Lower lobe of right lung (tissue), 2 donors: ENCODE results near the gene TBRG4. TPM values are rescaled to one million over a fixed set of nuclear protein-coding genes. Genes with fewer than 3 reads are reported as not detected.

Source experiments
- ATAC-seq, 2 donors: fragments of 200-7000 bp; cut with Tn5 transposase; one replicate each; pipeline ENCODE4 v1.9.1; 2020 to 2022; ENCODE audit warnings: mild to moderate bottlenecking in 2 of 2, moderate library complexity in 2 of 2
- DNase-seq: peaks from one replicate; pipeline ENCODE4 v3.0.0-alpha.2; 2020
- H3K27ac ChIP-seq: fragments of 200-600 bp; one replicate; pipeline ENCODE4 v1.8.0; 2022
- H3K27me3 ChIP-seq: fragments of 200-600 bp; one replicate; pipeline ENCODE4 v1.8.0; 2022; ENCODE audit warnings: low read depth
- H3K36me3 ChIP-seq: fragments of 200-600 bp; one replicate; pipeline ENCODE4 v1.8.0; 2022; ENCODE audit warnings: mild to moderate bottlenecking
- H3K4me1 ChIP-seq: fragments of 200-600 bp; one replicate; pipeline ENCODE4 v1.8.0; 2022
- H3K4me3 ChIP-seq: fragments of 200-600 bp; one replicate; pipeline ENCODE4 v1.8.0; 2022; ENCODE audit warnings: mild to moderate bottlenecking
- H3K9me3 ChIP-seq: fragments of 200-600 bp; one replicate; pipeline ENCODE4 v1.8.0; 2022
- intact Hi-C: fragments of 100-400 bp; cut with DNase I; formaldehyde crosslinking; loops from one replicate; pipeline ENCODE4 v1.11.0; 2022
- total RNA-seq: library from RNA; stranded (reverse); fragmentation: NEBNext Ultra II Directional; extraction: Animal tissue kit (Norgen Biotek cat#: 25700); gene quantifications from one replicate; pipeline ENCODE4 v1.2.1, GENCODE V29; 2021
- TF ChIP-seq, protein P1 (sequence below): fragments of 200-600 bp; IDR thresholded peaks from one replicate; pipeline ENCODE4 v1.8.0; 2022; ENCODE audit warnings: antibody characterized with exemption, mild to moderate bottlenecking
- donor health status: DM: no; HTN: yes; CAD: no; lungs with severe emphysema.

TBRG4 gene
- total RNA-seq, 1 donor from 2014 or later, result 54.3 TPM

DNA sequence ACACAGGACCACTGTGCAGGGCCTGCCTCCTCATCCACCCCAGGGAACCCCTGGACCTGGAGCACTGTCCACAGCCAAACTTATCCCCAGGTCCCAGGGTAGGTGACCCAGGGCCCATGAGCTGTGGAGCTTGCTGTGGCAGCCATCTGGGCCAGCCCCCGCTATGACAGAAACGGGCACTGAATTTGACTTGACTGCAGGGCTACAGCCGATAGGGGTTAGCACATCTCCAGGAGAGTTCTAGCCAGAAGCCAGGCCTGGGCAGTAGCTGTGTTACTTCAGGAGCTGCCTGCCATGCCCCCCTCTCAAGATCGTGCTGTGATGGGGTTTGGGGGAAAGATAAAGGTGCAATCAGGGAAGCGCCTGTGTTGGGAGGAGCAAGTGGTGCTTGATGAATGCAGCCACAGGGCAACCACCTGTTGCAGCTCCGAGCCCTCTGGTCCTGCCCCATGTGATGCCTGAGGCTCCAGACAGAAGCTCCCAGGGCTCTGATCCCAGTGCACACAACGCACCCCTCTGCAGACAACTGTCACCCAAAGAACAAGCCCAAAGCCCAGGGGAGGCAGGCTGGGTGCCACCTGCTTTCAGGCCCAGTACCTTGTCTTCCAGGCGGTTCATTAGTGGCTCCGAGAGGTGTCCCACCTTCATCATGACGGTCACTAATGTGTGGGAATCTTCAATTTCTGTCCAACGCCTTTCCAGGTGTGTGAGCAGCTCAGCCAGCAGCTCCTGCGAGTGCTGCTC is 6.5 kb downstream of the TBRG4 start:
- DNase-seq, result peak; percentile 31
- TF ChIP-seq, protein P1, sequence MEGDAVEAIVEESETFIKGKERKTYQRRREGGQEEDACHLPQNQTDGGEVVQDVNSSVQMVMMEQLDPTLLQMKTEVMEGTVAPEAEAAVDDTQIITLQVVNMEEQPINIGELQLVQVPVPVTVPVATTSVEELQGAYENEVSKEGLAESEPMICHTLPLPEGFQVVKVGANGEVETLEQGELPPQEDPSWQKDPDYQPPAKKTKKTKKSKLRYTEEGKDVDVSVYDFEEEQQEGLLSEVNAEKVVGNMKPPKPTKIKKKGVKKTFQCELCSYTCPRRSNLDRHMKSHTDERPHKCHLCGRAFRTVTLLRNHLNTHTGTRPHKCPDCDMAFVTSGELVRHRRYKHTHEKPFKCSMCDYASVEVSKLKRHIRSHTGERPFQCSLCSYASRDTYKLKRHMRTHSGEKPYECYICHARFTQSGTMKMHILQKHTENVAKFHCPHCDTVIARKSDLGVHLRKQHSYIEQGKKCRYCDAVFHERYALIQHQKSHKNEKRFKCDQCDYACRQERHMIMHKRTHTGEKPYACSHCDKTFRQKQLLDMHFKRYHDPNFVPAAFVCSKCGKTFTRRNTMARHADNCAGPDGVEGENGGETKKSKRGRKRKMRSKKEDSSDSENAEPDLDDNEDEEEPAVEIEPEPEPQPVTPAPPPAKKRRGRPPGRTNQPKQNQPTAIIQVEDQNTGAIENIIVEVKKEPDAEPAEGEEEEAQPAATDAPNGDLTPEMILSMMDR, result no peak
- ATAC-seq, result no peak
- H3K36me3 ChIP-seq, result peaks cover 94% of the 10 kb centered on the region
- H3K9me3 ChIP-seq, result no peaks in the 10 kb centered on the region
- peaks cover 29% of the 10 kb centered on the region for H3K4me1 ChIP-seq
- H3K4me3 ChIP-seq, result no peak overlapping the region
- no peak overlapping the region for H3K27ac ChIP-seq
- intact Hi-C loops, result no loop called here
- H3K27me3 ChIP-seq, result no peaks in the 10 kb centered on the region

DNA sequence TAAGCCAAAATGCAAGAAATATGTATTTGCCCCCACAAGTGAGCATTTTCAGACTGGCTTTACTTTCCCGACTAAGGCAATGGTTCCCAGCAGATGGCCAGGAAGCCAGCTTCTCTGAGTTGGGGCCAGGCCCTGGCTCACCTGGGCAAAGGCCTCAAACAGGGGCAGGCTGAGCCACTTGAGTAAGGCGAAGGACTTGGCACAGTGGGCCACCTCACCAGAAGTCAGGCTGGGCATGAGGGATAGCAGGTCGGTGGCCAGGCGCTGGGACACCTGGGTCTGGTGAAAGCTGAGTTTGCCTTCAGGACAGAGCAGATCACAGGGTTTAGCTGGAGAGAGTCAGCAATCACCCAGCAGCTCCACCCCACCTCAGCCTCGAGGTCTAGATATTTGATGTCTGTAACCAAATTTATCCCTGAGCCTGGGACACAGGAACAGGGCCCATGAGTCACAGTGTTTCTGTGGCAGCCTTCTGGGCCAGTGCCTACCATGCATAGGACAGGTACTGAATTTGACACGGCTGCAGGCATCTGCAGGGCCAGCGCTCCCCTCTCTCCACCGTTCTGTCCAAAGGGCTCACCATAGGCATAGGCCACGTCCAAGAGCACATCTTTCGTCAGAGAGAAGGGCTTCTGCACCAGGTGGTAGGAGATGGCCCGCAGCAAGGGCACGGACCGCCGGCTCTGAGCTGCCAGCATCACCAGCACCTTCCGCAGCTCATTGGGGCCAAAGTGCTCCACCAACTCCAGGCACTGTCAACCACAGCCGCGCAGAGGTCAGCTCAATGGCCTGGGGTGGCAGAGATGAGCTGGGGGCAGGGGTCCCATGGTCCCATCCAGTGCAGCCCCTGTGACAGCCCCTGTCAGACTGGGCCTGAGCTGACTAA is 7.3 kb downstream of the TBRG4 start:
- Histone ChIP-seq H3K36me3 (peaks cover 100% of the 10 kb centered on the region), H3K4me3 (no peak overlapping the region), H3K27me3 (no peaks in the 10 kb centered on the region), H3K9me3 (no peaks in the 10 kb centered on the region), H3K27ac (no peak overlapping the region), H3K4me1 (peaks cover 24% of the 10 kb centered on the region)
- ATAC-seq (no peak), DNase-seq (peak; percentile 33)
- TF ChIP-seq, protein P1, result no peak
- intact Hi-C loops, result no loop called here

- Histone ChIP-seq H3K4me1 (peaks cover 12% of the 10 kb centered on the region), H3K4me3 (no peak overlapping the region), H3K36me3 (peaks cover 100% of the 10 kb centered on the region), H3K27me3 (no peaks in the 10 kb centered on the region), H3K27ac (no peak overlapping the region), H3K9me3 (no peaks in the 10 kb centered on the region)
- intact Hi-C loops, result no loop called here
- TF ChIP-seq, protein P1, result no peak
- ATAC-seq (no peak), DNase-seq (peak; percentile 29)
Measured at GRCh38 chr7:45102785-45103712, 8.4 kb downstream of the TBRG4 start.

DNA sequence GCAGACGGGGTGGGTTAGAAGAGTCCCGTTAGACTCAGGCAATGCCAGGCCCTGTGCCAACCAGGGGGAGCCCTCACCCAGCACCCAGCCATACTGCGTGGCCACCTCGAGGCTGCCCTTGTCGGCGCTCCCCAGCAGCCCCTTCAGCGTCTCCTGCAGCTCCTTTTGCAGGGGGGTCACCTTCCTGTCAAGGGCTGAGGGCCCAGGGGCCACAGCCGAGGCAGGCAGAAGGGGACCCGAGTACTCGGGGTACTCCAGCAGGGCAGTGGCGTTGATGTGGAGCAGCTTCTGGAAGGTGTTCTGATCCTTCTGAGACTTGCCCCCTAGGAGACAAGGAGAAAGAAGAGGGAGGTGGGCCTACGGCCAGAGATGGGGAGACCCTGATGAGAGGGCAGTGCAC is 9.7 kb downstream of the TBRG4 start:
- Histone ChIP-seq H3K36me3 (peaks cover 89% of the 10 kb centered on the region), H3K9me3 (no peaks in the 10 kb centered on the region), H3K27me3 (no peaks in the 10 kb centered on the region), H3K27ac (no peak overlapping the region), H3K4me3 (no peak overlapping the region), H3K4me1 (no peaks in the 10 kb centered on the region)
- ATAC-seq, result no peak
- TF ChIP-seq, protein P1, result no peak
- intact Hi-C loops, result no loop called here
- DNase-seq, result peak; percentile 29
